Tibial nerve (tissue), 4 donors: ENCODE results near the gene MRPL51. TPM values are rescaled to one million over a fixed set of nuclear protein-coding genes. Genes with fewer than 3 reads are reported as not detected.

Experiments used
- DNase-seq, 2 donors: peaks; one replicate each; pipeline ENCODE4 v3.0.0-alpha.2; 2019; ENCODE audit warnings: low spot score in 2 of 2
- H3K27ac ChIP-seq, 4 donors: fragments of 200-600 bp; sonication (generic) in 3 of 4; one replicate each; pipeline ENCODE4 v1.5.1; 2017 to 2019; ENCODE audit warnings: mild to moderate bottlenecking in 1 of 4
- H3K27me3 ChIP-seq, 2 donors: fragments of 200-600 bp; sonication (generic) in 1 of 2; one replicate each; pipeline versions ENCODE4 v1.5.1 to v1.6.0; 2017 to 2019
- H3K36me3 ChIP-seq, 3 donors: fragments of 200-600 bp; sonication (generic); one replicate each; pipeline ENCODE4 v1.5.1; 2018 to 2019
- H3K4me1 ChIP-seq, 4 donors: fragments of 200-600 bp; sonication (generic) in 3 of 4; one replicate each; pipeline ENCODE4 v1.5.1; 2017 to 2019
- H3K4me3 ChIP-seq, 4 donors: fragments of 200-600 bp; sonication (generic) in 3 of 4; one replicate each; pipeline ENCODE4 v1.5.1; 2017 to 2019; ENCODE audit warnings: mild to moderate bottlenecking in 1 of 4, moderate library complexity in 1 of 4
- H3K9me3 ChIP-seq, 4 donors: fragments of 200-600 bp; sonication (generic) in 3 of 4; one replicate each; pipeline ENCODE4 v1.5.1; 2017 to 2019
- EP300 ChIP-seq, 2 donors: sonication (generic); formaldehyde crosslinking; IDR thresholded peaks; one replicate each; pipeline ENCODE4 v1.6.1; 2017; ENCODE audit warnings: antibody characterized with exemption in 2 of 2, mild to moderate bottlenecking in 1 of 2
- POLR2A ChIP-seq, 2 donors: fragments of 450-650 bp; IDR thresholded peaks; one replicate each; pipeline ENCODE4 v1.6.1; 2017; ENCODE audit warnings: antibody characterized with exemption in 2 of 2, mild to moderate bottlenecking in 2 of 2, moderate library complexity in 2 of 2
- WGBS, 2 donors: methylation state at CpG; one replicate each; pipeline ENCODE4 v1.1.5; 2018; 5-methylcytosine and 5-hydroxymethylcytosine counted together
- total RNA-seq, 4 donors: library from RNA; depleted of rRNA; stranded (reverse); fragments of >200 nt; gene quantifications; one replicate each; pipeline ENCODE4 v1.1.0, GENCODE V29; 2016
- TF ChIP-seq, protein P1 (sequence below), 5 experiments: fragments of 200-600 bp in 3 of 5; fragments of 450-650 bp in 2 of 5; sonication (generic) in 3 of 5; IDR thresholded peaks; one replicate each; pipeline ENCODE4 v1.5.1; 2016 to 2019; ENCODE audit warnings: antibody characterized with exemption in 5 of 5, mild to moderate bottlenecking in 3 of 5, moderate library complexity in 2 of 5

Gene MRPL51
- total RNA-seq, result 100 to 1,000 TPM in 2 of 4 donors, 10 to 100 TPM in 2; 47.4 to 127 (median 89.0) TPM

DNA sequence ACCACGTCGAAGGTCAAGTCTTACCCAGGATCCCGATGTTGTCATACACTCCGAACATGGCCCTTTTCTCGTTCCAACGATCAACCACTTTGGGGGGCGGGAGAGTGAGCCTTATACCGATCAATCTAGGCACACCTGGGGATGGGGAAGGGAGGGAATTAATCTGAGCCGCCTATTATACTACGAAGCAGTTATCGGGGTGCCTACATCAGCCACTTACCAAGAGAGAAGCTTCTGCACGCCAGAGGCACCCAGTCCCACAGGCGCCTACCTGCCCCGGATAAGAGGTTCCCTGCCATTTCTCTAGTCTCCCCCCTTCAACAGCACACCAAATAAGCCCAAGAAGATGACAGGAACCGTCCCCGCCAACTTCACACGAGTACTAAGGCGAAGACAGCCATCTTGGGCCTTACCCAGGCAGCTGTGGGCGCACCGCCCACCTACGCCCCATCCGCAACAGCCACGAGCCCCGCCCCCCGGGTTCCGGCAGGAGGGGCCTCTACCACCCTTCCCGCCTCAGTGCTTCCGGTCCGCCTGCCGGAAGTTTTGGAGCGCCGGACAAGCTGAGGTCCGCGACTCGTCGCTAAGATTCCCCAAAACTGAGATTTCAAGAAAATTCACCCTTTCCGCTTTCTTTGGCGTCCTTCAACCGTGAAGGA, at the start of gene MRPL51:
Gene MRPL51 (minus strand): TSS at position 425 of the 659 bp plus-strand sequence. CDS start 126 bp downstream, at position 299.
- TF ChIP-seq POLR2A (IDR thresholded peaks at IDR 0.05) (peak; percentile 62 to 89), EP300 (IDR thresholded peaks at IDR 0.05) (peak; percentile 63 to 98)
- TF ChIP-seq, protein P1, sequence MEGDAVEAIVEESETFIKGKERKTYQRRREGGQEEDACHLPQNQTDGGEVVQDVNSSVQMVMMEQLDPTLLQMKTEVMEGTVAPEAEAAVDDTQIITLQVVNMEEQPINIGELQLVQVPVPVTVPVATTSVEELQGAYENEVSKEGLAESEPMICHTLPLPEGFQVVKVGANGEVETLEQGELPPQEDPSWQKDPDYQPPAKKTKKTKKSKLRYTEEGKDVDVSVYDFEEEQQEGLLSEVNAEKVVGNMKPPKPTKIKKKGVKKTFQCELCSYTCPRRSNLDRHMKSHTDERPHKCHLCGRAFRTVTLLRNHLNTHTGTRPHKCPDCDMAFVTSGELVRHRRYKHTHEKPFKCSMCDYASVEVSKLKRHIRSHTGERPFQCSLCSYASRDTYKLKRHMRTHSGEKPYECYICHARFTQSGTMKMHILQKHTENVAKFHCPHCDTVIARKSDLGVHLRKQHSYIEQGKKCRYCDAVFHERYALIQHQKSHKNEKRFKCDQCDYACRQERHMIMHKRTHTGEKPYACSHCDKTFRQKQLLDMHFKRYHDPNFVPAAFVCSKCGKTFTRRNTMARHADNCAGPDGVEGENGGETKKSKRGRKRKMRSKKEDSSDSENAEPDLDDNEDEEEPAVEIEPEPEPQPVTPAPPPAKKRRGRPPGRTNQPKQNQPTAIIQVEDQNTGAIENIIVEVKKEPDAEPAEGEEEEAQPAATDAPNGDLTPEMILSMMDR (IDR thresholded peaks at IDR 0.05), result no peak
- H3K36me3 ChIP-seq, result peaks cover 0 to 29% (median 0%) of the 10 kb centered on the region in 3 donors
- H3K4me3 ChIP-seq, result peak within 1 kb of the TSS; percentile 76 to 88 (median 82)
- peaks cover 0 to 28% (median 20%) of the 10 kb centered on the region in 4 donors for H3K4me1 ChIP-seq
- DNase-seq, result peak; percentile 91 to 95
- WGBS, 2 donors, result 1% methylated on average over 31 to 39 of the region's 39 CpGs
- no peaks in the 10 kb centered on the region for H3K9me3 ChIP-seq
- peaks cover 0 to 2% of the 10 kb centered on the region in 2 donors for H3K27me3 ChIP-seq
- H3K27ac ChIP-seq, result peak within 1 kb of the TSS; percentile 88 to 98 (median 96)

DNA sequence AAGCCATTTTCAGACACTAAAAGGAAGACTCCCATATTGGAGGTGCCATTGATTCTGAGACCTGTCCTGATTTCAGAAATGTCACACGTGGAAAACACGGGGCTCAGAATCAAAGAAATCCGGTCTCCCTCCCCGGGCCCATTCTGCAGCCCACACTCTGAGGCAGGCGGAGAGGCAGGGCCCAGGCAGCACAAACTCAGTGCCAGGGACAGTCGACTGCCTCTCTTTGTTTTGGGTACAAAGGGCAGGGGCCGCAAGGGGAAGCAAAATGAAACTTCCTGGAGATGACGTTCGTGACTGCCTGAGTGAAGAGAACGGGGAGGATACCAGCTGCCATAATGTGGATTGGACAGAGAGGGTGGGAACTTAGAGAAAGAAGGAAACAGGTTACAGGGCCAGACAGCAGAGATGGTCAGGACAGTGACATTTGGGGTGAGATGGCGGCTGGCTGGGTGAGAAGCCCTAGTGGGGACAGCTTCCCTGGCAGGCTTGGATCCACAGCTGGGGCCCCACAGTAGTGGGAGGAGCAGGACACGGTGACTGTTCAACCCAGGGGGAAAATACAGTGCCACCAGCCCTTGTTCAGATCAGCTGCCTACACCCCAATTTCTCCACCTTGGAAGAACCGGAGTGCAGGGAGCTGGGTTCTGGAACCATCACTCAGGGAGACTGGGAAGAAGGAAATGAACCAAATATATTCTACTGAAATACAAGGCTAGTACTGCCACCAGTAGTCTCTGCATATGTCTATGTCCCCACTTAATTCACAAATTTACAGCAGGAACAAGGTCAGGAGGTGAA, 49.3 kb upstream of the MRPL51 start:
- Histone ChIP-seq H3K27me3 (no peaks in the 10 kb centered on the region), H3K9me3 (no peaks in the 10 kb centered on the region), H3K27ac (peak overlapping the region in 3 of 4 donors; percentile 79 to 90 (median 85)), H3K4me1 (peaks cover 0 to 58% (median 22%) of the 10 kb centered on the region in 4 donors), H3K36me3 (peaks cover 0 to 92% (median 13%) of the 10 kb centered on the region in 3 donors), H3K4me3 (no peak overlapping the region)
- no peak for DNase-seq
- TF ChIP-seq POLR2A (IDR thresholded peaks at IDR 0.05) (no peak), EP300 (IDR thresholded peaks at IDR 0.05) (no peak)
- TF ChIP-seq, protein P1 (IDR thresholded peaks at IDR 0.05), result no peak
- WGBS, 2 donors, result 58 to 62% methylated on average over 13 of the region's 13 CpGs

DNA sequence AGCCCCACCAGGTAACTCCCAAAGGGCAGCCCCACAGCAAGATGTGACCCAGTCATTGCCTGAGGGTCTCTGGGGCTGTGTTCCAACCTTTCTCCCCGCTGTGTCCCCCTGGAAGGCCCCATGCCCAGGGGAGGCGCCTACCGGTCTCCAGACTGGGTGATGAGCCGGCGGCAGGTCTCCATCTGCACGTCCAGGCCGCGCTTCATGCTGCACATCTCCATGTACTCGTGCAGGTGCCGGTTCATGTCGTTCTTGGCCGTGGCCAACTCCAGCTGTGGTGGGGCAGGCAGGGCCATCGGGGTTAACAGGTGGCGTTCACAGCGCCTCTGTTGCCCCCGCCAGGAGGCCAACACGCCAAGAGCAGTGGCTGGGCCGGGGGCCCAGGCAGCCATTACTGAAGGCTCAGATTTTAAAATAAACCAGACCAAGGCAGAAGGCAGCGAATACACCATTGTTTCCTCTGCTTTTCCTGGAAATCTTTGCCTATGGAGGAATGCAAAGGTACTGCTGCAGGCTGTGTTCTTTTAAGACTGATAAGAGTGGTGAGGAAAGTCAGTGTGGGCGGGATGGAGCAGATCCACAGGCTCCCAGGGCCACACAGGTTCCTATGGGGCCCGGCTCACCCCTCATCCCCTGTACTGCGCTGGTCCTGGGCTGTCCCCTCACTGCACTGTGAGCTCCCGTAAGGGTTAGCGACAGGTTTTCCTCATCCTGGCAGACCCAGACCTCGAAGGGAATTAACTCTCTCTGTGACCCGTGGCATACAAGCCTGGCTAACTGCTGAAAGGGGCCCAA, 48.5 kb upstream of the MRPL51 start:
- peaks cover 0 to 92% (median 22%) of the 10 kb centered on the region in 3 donors for H3K36me3 ChIP-seq
- H3K27me3 ChIP-seq, result no peaks in the 10 kb centered on the region
- no peaks in the 10 kb centered on the region for H3K9me3 ChIP-seq
- peak overlapping the region in 3 of 4 donors; percentile 79 to 90 (median 85) for H3K27ac ChIP-seq
- no peak overlapping the region for H3K4me3 ChIP-seq
- 77 to 83% methylated on average over 21 to 25 of the region's 26 CpGs for WGBS, 2 donors
- H3K4me1 ChIP-seq, result peaks cover 0 to 60% (median 27%) of the 10 kb centered on the region in 4 donors
- TF ChIP-seq, protein P1 (IDR thresholded peaks at IDR 0.05), result no peak
- TF ChIP-seq EP300 (IDR thresholded peaks at IDR 0.05), result no peak
- TF ChIP-seq POLR2A (IDR thresholded peaks at IDR 0.05), result no peak
- no peak for DNase-seq

DNA sequence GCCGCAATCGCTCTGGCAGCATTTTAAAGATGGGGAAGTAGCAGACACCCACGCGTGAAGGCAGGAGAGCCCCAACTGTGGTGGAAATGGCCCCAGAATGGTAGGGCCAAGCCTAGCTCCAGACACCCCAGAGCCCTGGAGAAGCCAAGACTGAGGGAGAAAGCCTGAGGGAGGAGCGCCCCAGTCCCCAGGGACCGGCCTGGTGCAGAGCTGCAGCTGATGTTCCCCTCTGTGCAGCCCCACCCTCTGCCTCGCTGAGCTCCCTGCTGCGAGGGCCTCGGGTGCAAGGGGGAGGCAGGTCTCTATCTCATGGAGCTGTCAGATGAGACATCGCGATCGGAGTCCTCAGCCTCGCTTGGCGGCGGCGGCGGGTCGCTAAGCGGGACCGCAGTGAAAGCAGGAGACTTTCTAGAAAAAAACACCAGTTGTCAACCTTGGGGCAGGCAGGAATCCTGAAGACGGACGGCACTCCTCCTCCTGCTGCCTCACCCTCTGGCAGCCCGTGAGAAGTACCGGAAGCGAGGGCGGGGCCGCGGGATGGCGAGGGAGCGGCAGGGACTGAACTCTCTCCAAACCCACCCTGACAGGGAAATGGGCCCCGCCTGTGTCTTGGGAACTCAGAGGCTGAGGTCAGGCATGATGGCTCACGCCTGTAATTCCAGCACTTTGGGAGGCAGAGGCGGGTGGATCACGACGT, 47.3 kb upstream of the MRPL51 start:
- Histone ChIP-seq H3K9me3 (no peaks in the 10 kb centered on the region), H3K27me3 (no peaks in the 10 kb centered on the region), H3K27ac (peak overlapping the region; percentile 65 to 90 (median 82)), H3K4me1 (peaks cover 0 to 72% (median 39%) of the 10 kb centered on the region in 4 donors), H3K36me3 (peaks cover 0 to 87% (median 23%) of the 10 kb centered on the region in 3 donors), H3K4me3 (no peak overlapping the region)
- DNase-seq, result peak; percentile 88
- WGBS, 2 donors, result 3 to 20% methylated on average over 16 to 35 of the region's 35 CpGs
- TF ChIP-seq POLR2A (IDR thresholded peaks at IDR 0.05), result no peak
- peak in 1 of 2 donors; percentile 75 for TF ChIP-seq EP300 (IDR thresholded peaks at IDR 0.05)
- TF ChIP-seq, protein P1 (IDR thresholded peaks at IDR 0.05), result no peak
